ENCODE data around the gene PAQR5.

Gene PAQR5

GRCh38 chr15:69272891-69273290 is 25.8 kb upstream of the PAQR5 start:
- Histone ChIP-seq H3K4me3 (replicated peaks; ENCODE audit: low read depth, low read length) (no peak overlapping the region), H3K36me3 (ENCODE audit: control insufficient read depth, insufficient read depth, low read length) (no peaks in the 10 kb centered on the region), H3K27me3 (replicated peaks; ENCODE audit: control insufficient read depth, insufficient read depth, low read length) (no peaks in the 10 kb centered on the region; the same call in 1 of the 2 replicates)
- no peak for DNase-seq (ENCODE audit: extremely low read depth, insufficient read length)
- no peak for TF ChIP-seq CTCF (IDR thresholded peaks at IDR 0.05; ENCODE audit: insufficient read depth, low read length, poor library complexity, severe bottlenecking)

- TF ChIP-seq CTCF (IDR thresholded peaks at IDR 0.05; ENCODE audit: insufficient read depth, low read length, poor library complexity, severe bottlenecking): no peak
- DNase-seq (ENCODE audit: extremely low read depth, insufficient read length): no peak
- Histone ChIP-seq H3K27me3 (replicated peaks; ENCODE audit: control insufficient read depth, insufficient read depth, low read length) (no peaks in the 10 kb centered on the region; the same call in 1 of the 2 replicates), H3K36me3 (ENCODE audit: control insufficient read depth, insufficient read depth, low read length) (no peaks in the 10 kb centered on the region), H3K4me3 (replicated peaks; ENCODE audit: low read depth, low read length) (no peak overlapping the region)
Measured at GRCh38 chr15:69275074-69275670, 23.5 kb upstream of the PAQR5 start.

- H3K36me3 ChIP-seq (ENCODE audit: control insufficient read depth, insufficient read depth, low read length): no peaks in the 10 kb centered on the region
- DNase-seq (ENCODE audit: extremely low read depth, insufficient read length): no peak
- no peak for TF ChIP-seq CTCF (IDR thresholded peaks at IDR 0.05; ENCODE audit: insufficient read depth, low read length, poor library complexity, severe bottlenecking)
- H3K27me3 ChIP-seq (replicated peaks; ENCODE audit: control insufficient read depth, insufficient read depth, low read length): no peaks in the 10 kb centered on the region; the same call in 1 of the 2 replicates
- no peak overlapping the region for H3K4me3 ChIP-seq (replicated peaks; ENCODE audit: low read depth, low read length)
Measured at GRCh38 chr15:69275933-69276560, 22.7 kb upstream of the PAQR5 start.

- no peaks in the 10 kb centered on the region; the same call in 1 of the 2 replicates for H3K27me3 ChIP-seq (replicated peaks; ENCODE audit: control insufficient read depth, insufficient read depth, low read length)
- H3K4me3 ChIP-seq (replicated peaks; ENCODE audit: low read depth, low read length): no peak overlapping the region
- no peak for TF ChIP-seq CTCF (IDR thresholded peaks at IDR 0.05; ENCODE audit: insufficient read depth, low read length, poor library complexity, severe bottlenecking)
- H3K36me3 ChIP-seq (ENCODE audit: control insufficient read depth, insufficient read depth, low read length): no peaks in the 10 kb centered on the region
- no peak for DNase-seq (ENCODE audit: extremely low read depth, insufficient read length)
Measured at GRCh38 chr15:69277316-69277715, 21.4 kb upstream of the PAQR5 start.

- DNase-seq (ENCODE audit: extremely low read depth, insufficient read length): no peak
- no peak for TF ChIP-seq CTCF (IDR thresholded peaks at IDR 0.05; ENCODE audit: insufficient read depth, low read length, poor library complexity, severe bottlenecking)
- Histone ChIP-seq H3K4me3 (replicated peaks; ENCODE audit: low read depth, low read length) (no peak overlapping the region), H3K27me3 (replicated peaks; ENCODE audit: control insufficient read depth, insufficient read depth, low read length) (no peaks in the 10 kb centered on the region; the same call in 1 of the 2 replicates), H3K36me3 (ENCODE audit: control insufficient read depth, insufficient read depth, low read length) (no peaks in the 10 kb centered on the region)
Measured at GRCh38 chr15:69279636-69280035, 19.1 kb upstream of the PAQR5 start.

Measured in GM06990 (cell line).